ENCODE results near the gene EVI5. TPM values are rescaled to one million over a fixed set of nuclear protein-coding genes. Genes with fewer than 3 reads are reported as not detected.
A peak's percentile ranks its signal among the peaks of the same experiment; 100 is the strongest.

Gene EVI5
- polyA plus RNA-seq, 3 donors: 7.6 to 19.4 (median 14.3) TPM

DNA sequence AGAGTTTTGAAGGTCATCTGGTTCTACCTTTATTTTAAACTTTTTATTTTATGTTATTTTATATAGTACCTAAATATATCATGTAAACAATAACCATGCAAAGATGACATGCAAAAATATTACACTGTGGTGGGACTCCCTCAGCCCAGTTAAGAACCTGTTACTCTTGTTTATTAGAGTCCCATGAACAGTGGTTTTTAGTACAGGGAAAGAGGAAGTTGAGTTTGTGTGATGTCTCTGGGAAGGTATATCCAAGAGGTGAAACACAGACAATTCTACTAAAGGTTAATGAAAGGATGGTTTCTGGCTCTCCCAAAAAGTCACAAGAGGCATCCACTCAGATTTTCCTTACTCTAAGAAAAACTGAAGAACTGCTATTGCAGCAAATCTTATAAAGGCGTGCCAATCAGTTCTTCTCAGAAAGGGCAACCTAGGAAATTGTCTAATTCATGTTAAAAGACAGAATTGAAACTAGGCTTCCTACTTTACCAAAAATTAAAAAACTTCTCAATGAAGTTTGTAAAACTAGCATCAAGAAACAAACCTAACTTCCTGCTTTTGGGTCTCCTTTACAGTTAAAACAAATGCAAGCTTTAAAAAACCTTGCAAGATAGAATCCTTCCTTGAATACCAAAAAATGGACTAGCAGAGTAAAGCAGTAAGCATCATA, 318.1 kb downstream of the EVI5 start:
- TF ChIP-seq, protein P1, sequence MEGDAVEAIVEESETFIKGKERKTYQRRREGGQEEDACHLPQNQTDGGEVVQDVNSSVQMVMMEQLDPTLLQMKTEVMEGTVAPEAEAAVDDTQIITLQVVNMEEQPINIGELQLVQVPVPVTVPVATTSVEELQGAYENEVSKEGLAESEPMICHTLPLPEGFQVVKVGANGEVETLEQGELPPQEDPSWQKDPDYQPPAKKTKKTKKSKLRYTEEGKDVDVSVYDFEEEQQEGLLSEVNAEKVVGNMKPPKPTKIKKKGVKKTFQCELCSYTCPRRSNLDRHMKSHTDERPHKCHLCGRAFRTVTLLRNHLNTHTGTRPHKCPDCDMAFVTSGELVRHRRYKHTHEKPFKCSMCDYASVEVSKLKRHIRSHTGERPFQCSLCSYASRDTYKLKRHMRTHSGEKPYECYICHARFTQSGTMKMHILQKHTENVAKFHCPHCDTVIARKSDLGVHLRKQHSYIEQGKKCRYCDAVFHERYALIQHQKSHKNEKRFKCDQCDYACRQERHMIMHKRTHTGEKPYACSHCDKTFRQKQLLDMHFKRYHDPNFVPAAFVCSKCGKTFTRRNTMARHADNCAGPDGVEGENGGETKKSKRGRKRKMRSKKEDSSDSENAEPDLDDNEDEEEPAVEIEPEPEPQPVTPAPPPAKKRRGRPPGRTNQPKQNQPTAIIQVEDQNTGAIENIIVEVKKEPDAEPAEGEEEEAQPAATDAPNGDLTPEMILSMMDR (IDR thresholded peaks at IDR 0.05): no peak
- no peaks in the 10 kb centered on the region for H3K9me3 Mint-ChIP-seq
- Histone ChIP-seq H3K4me2 (replicated peaks; ENCODE audit: extremely low read depth, low read length, poor library complexity, severe bottlenecking) (no peak overlapping the region), H2AFZ (ENCODE audit: insufficient read depth, low read depth, low read length, poor library complexity, severe bottlenecking) (peak overlapping the region; percentile 25), H3K9me3 (replicated peaks in 1 of 2; ENCODE audit: control insufficient read depth in 1 of 2, insufficient read depth in 1 of 2, low read length in 2 of 2) (no peaks in the 10 kb centered on the region), H4K20me1 (ENCODE audit: insufficient read depth, low read length) (no peaks in the 10 kb centered on the region), H3K79me2 (ENCODE audit: insufficient read depth, low read length) (peaks cover 6% of the 10 kb centered on the region), H3K4me3 (replicated peaks in 1 of 3; ENCODE audit: low read depth in 2 of 3, low read length in 3 of 3) (no peak overlapping the region), H3K36me3 (replicated peaks in 1 of 2; ENCODE audit: control insufficient read depth in 1 of 2, insufficient read depth in 2 of 2, low read length in 2 of 2) (no peaks in the 10 kb centered on the region), H3K9ac (ENCODE audit: insufficient read depth, low read length, poor library complexity, severe bottlenecking) (no peak overlapping the region), H3K4me1 (ENCODE audit: control insufficient read depth in 1 of 2, insufficient read depth in 2 of 2, low read length in 2 of 2) (peaks cover 41 to 49% of the 10 kb centered on the region in 2 donors), H3K27ac (ENCODE audit: low read depth in 1 of 2, low read length in 2 of 2) (peak overlapping the region in 1 of 2 donors; percentile 56), H3K27me3 (ENCODE audit: control insufficient read depth in 2 of 2, insufficient read depth in 2 of 2, low read length in 2 of 2) (no peaks in the 10 kb centered on the region)
- intact Hi-C loops (cut with micrococcal nuclease): no loop called here
- no peaks in the 10 kb centered on the region for H3K27me3 Mint-ChIP-seq (ENCODE audit: low read depth in 3 of 3)
- peak overlapping the region in 2 of 7 donors; percentile 19 to 60 for H3K27ac Mint-ChIP-seq
- peak in 2 of 3 donors; percentile 20 to 25 for DNase-seq
- H3K4me3 Mint-ChIP-seq: no peak overlapping the region
- H3K4me1 Mint-ChIP-seq: peaks cover 47% of the 10 kb centered on the region
- WGBS (ENCODE audit: insufficient coverage): no CpG with 5 or more reads among the region's 1 CpG
- no peaks in the 10 kb centered on the region for H3K36me3 Mint-ChIP-seq

DNA sequence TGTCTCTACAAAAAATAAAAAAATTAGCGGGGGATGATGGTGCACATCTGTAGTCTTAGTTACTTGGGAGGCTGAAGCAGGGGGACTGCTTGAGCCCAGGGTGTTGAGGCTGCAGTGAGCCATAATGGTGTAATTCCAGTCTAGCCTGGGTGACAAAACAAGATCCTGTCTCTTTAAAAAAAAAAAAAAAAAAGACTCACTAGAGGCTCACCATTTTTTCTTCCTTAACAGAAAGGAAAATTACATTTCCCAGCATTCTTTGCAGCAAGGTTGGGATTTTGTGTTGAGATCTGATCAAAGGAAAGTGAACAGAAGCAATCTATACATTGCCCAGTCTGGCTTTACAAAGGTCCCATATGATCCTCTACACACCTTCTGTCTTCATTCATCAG, 319.7 kb downstream of the EVI5 start:
- no peaks in the 10 kb centered on the region for H3K9me3 Mint-ChIP-seq
- H3K4me1 Mint-ChIP-seq: peaks cover 58% of the 10 kb centered on the region

More for the DNA sequence above, 319.7 kb downstream of the EVI5 start:
- no peaks in the 10 kb centered on the region for H3K27me3 Mint-ChIP-seq (ENCODE audit: low read depth in 3 of 3)
- peaks cover 6% of the 10 kb centered on the region for H3K79me2 ChIP-seq (ENCODE audit: insufficient read depth, low read length)
- TF ChIP-seq, protein P1 (IDR thresholded peaks at IDR 0.05): no peak
- H3K36me3 ChIP-seq (replicated peaks in 1 of 2; ENCODE audit: control insufficient read depth in 1 of 2, insufficient read depth in 2 of 2, low read length in 2 of 2): no peaks in the 10 kb centered on the region
- H3K36me3 Mint-ChIP-seq: no peaks in the 10 kb centered on the region
- H3K27ac Mint-ChIP-seq: no peak overlapping the region
- intact Hi-C loops (cut with micrococcal nuclease): no loop called here
- DNase-seq: no peak
- no peak overlapping the region for H3K9ac ChIP-seq (ENCODE audit: insufficient read depth, low read length, poor library complexity, severe bottlenecking)
- no peak overlapping the region for H2AFZ ChIP-seq (ENCODE audit: insufficient read depth, low read depth, low read length, poor library complexity, severe bottlenecking)
- no peaks in the 10 kb centered on the region for H4K20me1 ChIP-seq (ENCODE audit: insufficient read depth, low read length)
- no CpG with 5 or more reads among the region's 1 CpG for WGBS (ENCODE audit: insufficient coverage)
- peaks cover 57 to 64% of the 10 kb centered on the region in 2 donors for H3K4me1 ChIP-seq (ENCODE audit: control insufficient read depth in 1 of 2, insufficient read depth in 2 of 2, low read length in 2 of 2)
- no peak overlapping the region for H3K4me2 ChIP-seq (replicated peaks; ENCODE audit: extremely low read depth, low read length, poor library complexity, severe bottlenecking)
- H3K4me3 ChIP-seq (replicated peaks in 1 of 3; ENCODE audit: low read depth in 2 of 3, low read length in 3 of 3): no peak overlapping the region
- no peaks in the 10 kb centered on the region for H3K9me3 ChIP-seq (replicated peaks in 1 of 2; ENCODE audit: control insufficient read depth in 1 of 2, insufficient read depth in 1 of 2, low read length in 2 of 2)
- H3K27ac ChIP-seq (ENCODE audit: low read depth in 1 of 2, low read length in 2 of 2): no peak overlapping the region
- H3K27me3 ChIP-seq (ENCODE audit: control insufficient read depth in 2 of 2, insufficient read depth in 2 of 2, low read length in 2 of 2): no peaks in the 10 kb centered on the region
- no peak overlapping the region for H3K4me3 Mint-ChIP-seq
